Natural killer cell (primary cell): ENCODE results near the gene EEF1A2. TPM values are rescaled to one million over a fixed set of nuclear protein-coding genes. Genes with fewer than 3 reads are reported as not detected.

Experiments used
- ATAC-seq, 3 donors: fragments of 150-1000 bp in 2 of 3; fragments of 200-7000 bp in 1 of 3; cut with Tn5 transposase; 1 replicate in 1 of 3; 2 replicates in 2 of 3; pipeline ENCODE4 v1.10.0; 2021; ENCODE audit warnings: mild to moderate bottlenecking in 2 of 3, moderate library complexity in 2 of 3
- DNase-seq, 2 donors: peaks; one replicate each; pipeline versions ENCODE4 v3.0.0 to v3.0.0-alpha.2; 2013 to 2021; ENCODE audit warnings: mixed read lengths in 1 of 2
- H3K27ac ChIP-seq: one replicate; pipeline ENCODE4 v1.5.1; 2013; ENCODE audit warnings: mild to moderate bottlenecking, low read length
- H3K27me3 ChIP-seq: one replicate; pipeline ENCODE4 v1.6.1; 2013; ENCODE audit warnings: low read length; ENCODE audit not compliant: control insufficient read depth, insufficient read depth
- H3K36me3 ChIP-seq: one replicate; pipeline ENCODE4 v1.6.1; 2013; ENCODE audit warnings: low read length; ENCODE audit not compliant: control insufficient read depth, insufficient read depth
- H3K4me1 ChIP-seq: one replicate; pipeline ENCODE4 v1.6.1; 2013; ENCODE audit warnings: low read length; ENCODE audit not compliant: control insufficient read depth, insufficient read depth
- H3K4me3 ChIP-seq: one replicate; pipeline ENCODE4 v1.5.1; 2013; ENCODE audit warnings: low read length
- H3K9me3 ChIP-seq: one replicate; pipeline ENCODE4 v1.6.1; 2013; ENCODE audit warnings: low read length; ENCODE audit not compliant: control insufficient read depth, insufficient read depth
- H3K27ac Mint-ChIP-seq, 2 donors: one replicate each; pipeline ENCODE4 v1.8.0; 2022; ENCODE audit warnings: mild to moderate bottlenecking in 2 of 2, mixed read lengths in 2 of 2, moderate library complexity in 1 of 2
- H3K27me3 Mint-ChIP-seq, 2 donors: one replicate each; pipeline ENCODE4 v1.8.0; 2022; ENCODE audit warnings: low read depth in 2 of 2, mixed read lengths in 2 of 2
- H3K36me3 Mint-ChIP-seq: one replicate; pipeline ENCODE4 v1.8.0; 2022; ENCODE audit warnings: mixed read lengths
- H3K4me1 Mint-ChIP-seq, 2 donors: one replicate each; pipeline ENCODE4 v1.8.0; 2022; ENCODE audit warnings: mixed read lengths in 2 of 2
- H3K4me3 Mint-ChIP-seq: one replicate; pipeline ENCODE4 v1.8.0; 2022; ENCODE audit warnings: mild to moderate bottlenecking, moderate library complexity, mixed read lengths
- H3K9me3 Mint-ChIP-seq, 2 donors: one replicate each; pipeline ENCODE4 v1.8.0; 2022; ENCODE audit warnings: mixed read lengths in 2 of 2
- CTCF ChIP-seq: fragments of 200-600 bp; IDR thresholded peaks from one replicate; pipeline ENCODE4 v1.8.0; 2022; ENCODE audit warnings: antibody characterized with exemption
- WGBS: methylation state at CpG from one replicate; pipeline ENCODE4 v1.1.7; 2013; ENCODE audit warnings: missing lambda C conversion rate; ENCODE audit not compliant: insufficient coverage; 5-methylcytosine and 5-hydroxymethylcytosine counted together
- intact Hi-C: fragments of 100-400 bp; cut with micrococcal nuclease; formaldehyde crosslinking; loops from one replicate; pipeline ENCODE4 v1.14.2; 2022
- total RNA-seq, 4 donors: library from RNA; stranded (reverse); fragments of 120-200 nt in 1 of 4; gene quantifications; one replicate each; pipeline versions ENCODE4 v1.2.3 to v1.2.4, GENCODE V29; 2013 to 2022

EEF1A2 gene
- total RNA-seq, 3 donors from 2014 or later (not counting 1 experiment from before 2014, with no cell fraction given), result 0.14 to 0.86 (median 0.35) TPM

GRCh38 chr20:63546956-63547724 lies 48.3 kb upstream of the EEF1A2 start:
- peaks cover 0 to 5% of the 10 kb centered on the region in 2 donors for H3K4me1 Mint-ChIP-seq
- no peak for DNase-seq
- WGBS, result 65% methylated on average over 58 of the region's 58 CpGs
- H3K9me3 Mint-ChIP-seq, result no peaks in the 10 kb centered on the region
- H3K9me3 ChIP-seq, result no peaks in the 10 kb centered on the region
- H3K36me3 Mint-ChIP-seq, result no peaks in the 10 kb centered on the region
- no peak overlapping the region for H3K4me3 ChIP-seq
- no peak overlapping the region for H3K4me3 Mint-ChIP-seq
- intact Hi-C loops, result no loop called here
- no peaks in the 10 kb centered on the region for H3K27me3 ChIP-seq
- no peak for TF ChIP-seq CTCF
- H3K27ac ChIP-seq, result no peak overlapping the region
- H3K27ac Mint-ChIP-seq, result no peak overlapping the region
- ATAC-seq, result no peak
- H3K36me3 ChIP-seq, result no peaks in the 10 kb centered on the region
- H3K4me1 ChIP-seq, result peaks cover 22% of the 10 kb centered on the region
- peaks cover 0 to 6% of the 10 kb centered on the region in 2 donors for H3K27me3 Mint-ChIP-seq

GRCh38 chr20:63546256-63546955 lies 47.5 kb upstream of the EEF1A2 start:
- intact Hi-C loops, result no loop called here
- ATAC-seq, result no peak
- Mint-ChIP-seq H3K36me3 (no peaks in the 10 kb centered on the region), H3K4me3 (no peak overlapping the region), H3K27me3 (peaks cover 0 to 6% of the 10 kb centered on the region in 2 donors), H3K4me1 (peaks cover 0 to 5% of the 10 kb centered on the region in 2 donors), H3K27ac (no peak overlapping the region), H3K9me3 (no peaks in the 10 kb centered on the region)
- Histone ChIP-seq H3K4me1 (peaks cover 19% of the 10 kb centered on the region), H3K4me3 (no peak overlapping the region), H3K9me3 (no peaks in the 10 kb centered on the region), H3K27me3 (no peaks in the 10 kb centered on the region), H3K36me3 (no peaks in the 10 kb centered on the region), H3K27ac (no peak overlapping the region)
- 88% methylated on average over 20 of the region's 20 CpGs for WGBS
- no peak for TF ChIP-seq CTCF
- DNase-seq, result no peak

- no peaks in the 10 kb centered on the region for H3K9me3 ChIP-seq
- no peaks in the 10 kb centered on the region for H3K36me3 Mint-ChIP-seq
- H3K9me3 Mint-ChIP-seq, result no peaks in the 10 kb centered on the region
- H3K27me3 Mint-ChIP-seq, result peaks cover 0 to 6% of the 10 kb centered on the region in 2 donors
- no peaks in the 10 kb centered on the region for H3K27me3 ChIP-seq
- ATAC-seq (no peak), DNase-seq (peak in 1 of 2 donors; percentile 36)
- H3K4me3 ChIP-seq, result no peak overlapping the region
- no peak overlapping the region for H3K27ac ChIP-seq
- H3K27ac Mint-ChIP-seq, result no peak overlapping the region
- TF ChIP-seq CTCF, result no peak
- peaks cover 19% of the 10 kb centered on the region for H3K4me1 ChIP-seq
- WGBS, result 39% methylated on average over 6 of the region's 6 CpGs
- peaks cover 0 to 5% of the 10 kb centered on the region in 2 donors for H3K4me1 Mint-ChIP-seq
- H3K4me3 Mint-ChIP-seq, result no peak overlapping the region
- intact Hi-C loops, result no loop called here
- H3K36me3 ChIP-seq, result no peaks in the 10 kb centered on the region
Observed at GRCh38 chr20:63545814-63546213, 46.9 kb upstream of the EEF1A2 start.
